Measurements from ENCODE around the gene CDK5RAP2.
A peak's percentile ranks its signal among the peaks of the same experiment; 100 is the strongest.
"Not testable (repeated sequence)": the region's sequence is repeated elsewhere in the genome, so short reads cannot be mapped to it uniquely, and the experiment has no call there.

Gene CDK5RAP2

GRCh38 chr9:120515996-120516395, 64.0 kb downstream of the CDK5RAP2 start:
- CTCF ChIA-PET; H3K4me3 ChIP-seq (ENCODE audit: low read depth, low read length); POLR2A ChIA-PET; H3K9me3 ChIP-seq (ENCODE audit: control insufficient read depth, insufficient read depth, low read depth, low read length); H3K4me1 ChIP-seq (ENCODE audit: control insufficient read depth, insufficient read depth, low read length); H3K27ac ChIP-seq (ENCODE audit: extremely low read depth, low read depth, low read length): not testable (repeated sequence)
- peaks cover 14 to 70% of the 10 kb centered on the region in 2 experiments for H3K36me3 ChIP-seq (ENCODE audit: control insufficient read depth in 2 of 2, insufficient read depth in 1 of 2, low read length in 2 of 2)
- TF ChIP-seq ZNF146 (tag by site-specific recombination; IDR thresholded peaks at IDR 0.05), result peak; percentile 91

- CTCF ChIA-PET; H3K9me3 ChIP-seq (ENCODE audit: control insufficient read depth, insufficient read depth, low read depth, low read length); H3K4me1 ChIP-seq (ENCODE audit: control insufficient read depth, insufficient read depth, low read length); H3K27ac ChIP-seq (ENCODE audit: extremely low read depth, low read depth, low read length); H3K4me3 ChIP-seq (ENCODE audit: low read depth, low read length); POLR2A ChIA-PET: not testable (repeated sequence)
- peaks cover 14 to 73% of the 10 kb centered on the region in 2 experiments for H3K36me3 ChIP-seq (ENCODE audit: control insufficient read depth in 2 of 2, insufficient read depth in 1 of 2, low read length in 2 of 2)
Observed at GRCh38 chr9:120515481-120515880, 64.5 kb downstream of the CDK5RAP2 start.

GRCh38 chr9:120514405-120514804, 65.6 kb downstream of the CDK5RAP2 start:
- ChIA-PET POLR2A (no interaction called here), CTCF (no interaction called here)
- H3K4me1 ChIP-seq (ENCODE audit: control insufficient read depth, insufficient read depth, low read length), result no peaks in the 10 kb centered on the region
- H3K9me3 ChIP-seq (ENCODE audit: control insufficient read depth, insufficient read depth, low read depth, low read length), result no peaks in the 10 kb centered on the region
- no peak overlapping the region for H3K4me3 ChIP-seq (ENCODE audit: low read depth, low read length)
- no peak for TF ChIP-seq ZNF768 (tag by site-specific recombination; IDR thresholded peaks at IDR 0.05)
- TF ChIP-seq SP2 (tag by site-specific recombination; IDR thresholded peaks at IDR 0.05), result no peak
- no peak for TF ChIP-seq ZNF280D (tag by site-specific recombination; IDR thresholded peaks at IDR 0.05)
- no peak for TF ChIP-seq ZNF433 (tag by site-specific recombination; IDR thresholded peaks at IDR 0.05; ENCODE audit: low read depth)
- no peak for TF ChIP-seq ZNF777 (tag by site-specific recombination; IDR thresholded peaks at IDR 0.05; ENCODE audit: borderline replicate concordance)
- TF ChIP-seq ZNF654 (tag by site-specific recombination; IDR thresholded peaks at IDR 0.05; ENCODE audit: low read depth), result no peak
- no peak for TF ChIP-seq ZNF747 (tag by site-specific recombination; IDR thresholded peaks at IDR 0.05)
- TF ChIP-seq GLIS2 (tag by site-specific recombination; IDR thresholded peaks at IDR 0.05), result no peak
- no peak for TF ChIP-seq ELK4 (IDR thresholded peaks at IDR 0.05; ENCODE audit: borderline replicate concordance, low read depth, low read length)
- no peak for TF ChIP-seq ZNF623 (tag by site-specific recombination; IDR thresholded peaks at IDR 0.05)
- no peak for TF ChIP-seq ZFP37 (tag by site-specific recombination; IDR thresholded peaks at IDR 0.05)
- no peak for TF ChIP-seq IKZF3 (tag by site-specific recombination; IDR thresholded peaks at IDR 0.05)
- no peak for TF ChIP-seq ZNF26 (tag by site-specific recombination; IDR thresholded peaks at IDR 0.05)
- TF ChIP-seq ZIC2 (tag by site-specific recombination; IDR thresholded peaks at IDR 0.05), result no peak
- TF ChIP-seq ZNF148 (tag by site-specific recombination; IDR thresholded peaks at IDR 0.05; ENCODE audit: borderline replicate concordance), result no peak
- TF ChIP-seq OSR2 (tag by site-specific recombination; IDR thresholded peaks at IDR 0.05), result no peak
- no peak overlapping the region for H3K27ac ChIP-seq (ENCODE audit: extremely low read depth, low read depth, low read length)
- H3K36me3 ChIP-seq (ENCODE audit: control insufficient read depth in 2 of 2, insufficient read depth in 1 of 2, low read length in 2 of 2), result peaks cover 14 to 72% of the 10 kb centered on the region in 2 experiments
